Neural crest cell (in vitro differentiated cells): ENCODE results near the gene METTL17. TPM values are rescaled to one million over a fixed set of nuclear protein-coding genes. Genes with fewer than 3 reads are reported as not detected.
"Not testable (repeated sequence)": the region's sequence is repeated elsewhere in the genome, so short reads cannot be mapped to it uniquely, and the experiment has no call there.

ENCODE experiments used
- DNase-seq: peaks from one replicate; pipeline ENCODE4 v3.0.0; 2021; ENCODE audit warnings: low read depth, mixed read lengths, low spot score
- H3K27ac Mint-ChIP-seq: one replicate; pipeline ENCODE4 v1.8.0; 2021; ENCODE audit warnings: mild to moderate bottlenecking, mixed read lengths; ENCODE audit not compliant: unreplicated experiment
- H3K27me3 Mint-ChIP-seq: 2 replicates; pipeline ENCODE4 v1.8.0; 2021; ENCODE audit warnings: low read depth, mild to moderate bottlenecking, mixed read lengths
- H3K36me3 Mint-ChIP-seq: 2 replicates; pipeline ENCODE4 v1.8.0; 2021; ENCODE audit warnings: low read depth, mild to moderate bottlenecking, mixed read lengths
- H3K4me1 Mint-ChIP-seq: 2 replicates; pipeline ENCODE4 v1.8.0; 2021; ENCODE audit warnings: mixed read lengths
- H3K4me3 Mint-ChIP-seq: one replicate; pipeline ENCODE4 v1.8.0; 2021; ENCODE audit warnings: mild to moderate bottlenecking, mixed read lengths
- H3K9me3 Mint-ChIP-seq: 2 replicates; pipeline ENCODE4 v1.8.0; 2021; ENCODE audit warnings: mixed read lengths
- total RNA-seq: library from RNA; stranded (reverse); gene quantifications from 2 replicates; pipeline ENCODE4 v1.2.1, GENCODE V29; 2021
- TF ChIP-seq, protein P1 (sequence below): fragments of 200-600 bp; sonication (generic); conservative IDR thresholded peaks from 2 replicates; pipeline ENCODE4 v1.5.0; 2021; ENCODE audit warnings: antibody characterized with exemption, mild to moderate bottlenecking

The METTL17 gene
- total RNA-seq, 1 donor from 2014 or later: 86.5 TPM

DNA sequence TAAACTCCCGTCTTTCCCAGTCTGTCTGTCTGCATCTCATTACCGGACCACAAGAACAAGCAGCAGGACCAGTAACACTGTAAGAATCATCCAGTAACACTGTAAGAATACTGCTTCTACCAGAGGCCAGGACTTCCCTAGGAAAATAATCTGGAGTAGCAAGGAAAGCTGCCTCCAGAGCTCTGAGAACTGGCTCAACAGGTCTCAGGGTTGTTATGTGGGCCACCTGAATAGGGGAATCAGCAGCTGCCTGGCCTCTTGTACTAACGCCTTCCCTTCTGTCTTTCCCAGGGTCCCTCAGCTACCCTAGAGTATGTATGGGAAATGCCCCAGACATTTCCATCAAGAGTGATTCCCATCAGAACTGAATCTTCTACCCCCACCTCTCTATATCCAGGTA, 8.4 kb downstream of the METTL17 start:
- DNase-seq: no peak
- H3K27ac Mint-ChIP-seq: no peak overlapping the region

DNA sequence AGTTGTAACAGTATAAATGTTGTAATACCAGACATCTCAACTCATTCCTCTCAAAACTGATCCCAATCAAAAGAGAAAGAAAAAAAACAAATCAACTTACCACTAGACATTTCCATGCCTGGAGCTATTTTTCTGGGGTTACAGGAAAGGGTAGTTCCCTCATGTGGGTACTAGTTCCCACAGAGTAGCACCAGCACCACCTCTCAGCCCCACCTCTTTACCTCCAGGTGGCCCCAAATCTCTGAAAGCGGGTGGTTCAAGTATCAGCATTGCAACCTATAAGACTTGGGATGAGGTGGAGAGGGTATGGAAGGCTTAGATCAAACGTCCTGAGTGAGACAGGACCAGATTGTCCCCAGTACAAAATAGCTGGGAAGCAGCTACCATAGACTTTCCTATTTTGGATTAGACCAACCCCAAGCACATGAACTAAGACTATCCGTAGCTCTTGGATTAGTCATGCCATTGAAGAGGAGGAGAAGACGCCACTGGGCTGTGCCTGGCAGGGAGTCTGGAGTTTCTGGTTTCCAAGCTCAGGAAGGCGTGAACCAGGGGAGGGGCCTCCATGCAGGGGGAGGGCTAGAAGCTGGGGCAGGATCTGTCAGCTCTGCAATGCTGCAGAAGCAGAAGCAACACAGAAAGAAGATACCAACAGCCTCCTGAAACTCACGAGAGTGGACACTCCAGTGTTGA, 9.0 kb downstream of the METTL17 start, which contains the start of gene SLC39A2:
Gene SLC39A2, plus strand, starts transcription at position 620 of the 693 bp plus-strand sequence. CDS start 154 bp downstream, outside the sequence.
- Mint-ChIP-seq H3K36me3 (peaks cover 9% of the 10 kb centered on the region), H3K4me1 (no peaks in the 10 kb centered on the region), H3K9me3 (no peaks in the 10 kb centered on the region), H3K27me3 (no peaks in the 10 kb centered on the region), H3K4me3 (no peak within 1 kb of the TSS), H3K27ac (peak within 1 kb of the TSS; percentile 19)
- TF ChIP-seq, protein P1, sequence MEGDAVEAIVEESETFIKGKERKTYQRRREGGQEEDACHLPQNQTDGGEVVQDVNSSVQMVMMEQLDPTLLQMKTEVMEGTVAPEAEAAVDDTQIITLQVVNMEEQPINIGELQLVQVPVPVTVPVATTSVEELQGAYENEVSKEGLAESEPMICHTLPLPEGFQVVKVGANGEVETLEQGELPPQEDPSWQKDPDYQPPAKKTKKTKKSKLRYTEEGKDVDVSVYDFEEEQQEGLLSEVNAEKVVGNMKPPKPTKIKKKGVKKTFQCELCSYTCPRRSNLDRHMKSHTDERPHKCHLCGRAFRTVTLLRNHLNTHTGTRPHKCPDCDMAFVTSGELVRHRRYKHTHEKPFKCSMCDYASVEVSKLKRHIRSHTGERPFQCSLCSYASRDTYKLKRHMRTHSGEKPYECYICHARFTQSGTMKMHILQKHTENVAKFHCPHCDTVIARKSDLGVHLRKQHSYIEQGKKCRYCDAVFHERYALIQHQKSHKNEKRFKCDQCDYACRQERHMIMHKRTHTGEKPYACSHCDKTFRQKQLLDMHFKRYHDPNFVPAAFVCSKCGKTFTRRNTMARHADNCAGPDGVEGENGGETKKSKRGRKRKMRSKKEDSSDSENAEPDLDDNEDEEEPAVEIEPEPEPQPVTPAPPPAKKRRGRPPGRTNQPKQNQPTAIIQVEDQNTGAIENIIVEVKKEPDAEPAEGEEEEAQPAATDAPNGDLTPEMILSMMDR: no peak
- DNase-seq: no peak

More for the DNA sequence above, 8.4 kb downstream of the METTL17 start:
- Mint-ChIP-seq H3K4me1 (no peaks in the 10 kb centered on the region), H3K4me3 (no peak overlapping the region), H3K36me3 (peaks cover 10% of the 10 kb centered on the region), H3K9me3 (no peaks in the 10 kb centered on the region), H3K27me3 (no peaks in the 10 kb centered on the region)
- TF ChIP-seq, protein P1: no peak

DNA sequence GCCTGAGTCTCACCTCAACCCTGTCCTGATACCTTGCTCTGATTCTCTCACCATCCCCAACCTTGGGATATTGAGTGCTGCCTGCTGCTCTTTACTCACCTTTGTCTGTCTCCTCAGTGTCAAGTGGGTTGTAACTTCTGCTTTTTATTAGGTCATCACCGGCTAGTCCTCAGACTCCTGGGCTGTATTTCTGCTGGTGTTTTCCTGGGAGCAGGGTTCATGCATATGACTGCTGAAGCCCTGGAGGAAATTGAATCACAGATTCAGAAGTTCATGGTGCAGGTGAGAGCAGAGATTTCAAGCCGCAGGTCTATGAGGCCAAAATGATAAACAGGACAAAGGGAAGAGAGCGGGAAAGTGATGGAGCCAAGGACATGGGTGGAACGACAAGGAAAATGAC, 9.8 kb downstream of the METTL17 start:
- H3K36me3 Mint-ChIP-seq: peaks cover 4% of the 10 kb centered on the region
- peak overlapping the region; percentile 19 for H3K27ac Mint-ChIP-seq
- no peaks in the 10 kb centered on the region for H3K9me3 Mint-ChIP-seq
- H3K4me3 Mint-ChIP-seq: no peak overlapping the region
- H3K4me1 Mint-ChIP-seq: peaks cover 4% of the 10 kb centered on the region
- TF ChIP-seq, protein P1: no peak
- no peak for DNase-seq
- H3K27me3 Mint-ChIP-seq: no peaks in the 10 kb centered on the region

DNA sequence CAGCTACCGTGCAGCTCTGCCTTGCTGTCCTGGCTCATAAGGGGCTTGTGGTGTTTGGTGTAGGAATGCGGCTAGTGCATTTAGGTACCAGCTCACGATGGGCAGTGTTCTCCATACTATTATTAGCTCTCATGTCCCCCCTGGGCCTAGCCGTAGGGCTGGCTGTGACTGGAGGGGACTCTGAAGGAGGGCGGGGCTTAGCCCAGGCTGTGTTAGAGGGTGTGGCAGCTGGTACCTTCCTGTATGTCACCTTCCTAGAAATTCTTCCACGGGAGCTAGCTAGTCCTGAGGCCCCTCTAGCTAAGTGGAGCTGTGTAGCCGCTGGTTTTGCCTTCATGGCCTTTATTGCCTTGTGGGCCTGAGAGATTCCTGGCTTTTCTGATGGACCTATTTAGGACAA, 11.4 kb downstream of the METTL17 start:
- TF ChIP-seq, protein P1: no peak
- no peaks in the 10 kb centered on the region for H3K36me3 Mint-ChIP-seq
- no peaks in the 10 kb centered on the region for H3K9me3 Mint-ChIP-seq
- peaks cover 4% of the 10 kb centered on the region for H3K4me1 Mint-ChIP-seq
- no peak overlapping the region for H3K27ac Mint-ChIP-seq
- no peak overlapping the region for H3K4me3 Mint-ChIP-seq
- no peaks in the 10 kb centered on the region for H3K27me3 Mint-ChIP-seq
- no peak for DNase-seq

DNA sequence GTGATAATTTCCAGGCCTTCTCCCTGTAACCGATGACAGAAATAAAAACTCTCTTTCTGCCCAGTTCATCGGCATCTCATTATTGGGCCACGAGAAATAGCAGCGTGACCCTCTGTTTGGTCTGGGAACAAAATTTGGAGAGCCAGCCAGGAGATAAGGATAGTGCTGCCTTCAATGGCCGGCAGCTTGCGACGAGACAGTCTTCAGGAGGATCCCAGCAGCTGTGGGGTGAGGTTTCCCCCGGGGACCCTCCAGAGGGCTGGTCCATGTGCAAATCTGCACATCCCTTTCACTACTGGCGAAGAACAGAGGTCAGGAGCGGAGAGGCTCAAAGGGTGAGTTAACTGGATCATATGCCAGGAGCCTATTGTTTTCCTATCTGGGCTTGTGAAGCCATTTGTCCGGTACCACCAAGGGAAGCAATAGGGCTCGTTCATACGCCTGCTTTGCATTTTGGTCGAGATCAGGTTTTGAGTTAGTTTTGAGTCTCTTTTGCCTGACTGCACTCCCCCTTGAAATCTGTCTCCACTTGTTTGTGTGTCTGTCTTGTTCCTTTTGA, 14.1 kb downstream of the METTL17 start:
- H3K4me3 Mint-ChIP-seq: no peak overlapping the region
- H3K4me1 Mint-ChIP-seq: peaks cover 4% of the 10 kb centered on the region
- DNase-seq: no peak
- H3K27me3 Mint-ChIP-seq: no peaks in the 10 kb centered on the region
- H3K36me3 Mint-ChIP-seq: no peaks in the 10 kb centered on the region
- H3K27ac Mint-ChIP-seq: peak overlapping the region; percentile 72
- H3K9me3 Mint-ChIP-seq: no peaks in the 10 kb centered on the region
- TF ChIP-seq, protein P1: no peak

DNA sequence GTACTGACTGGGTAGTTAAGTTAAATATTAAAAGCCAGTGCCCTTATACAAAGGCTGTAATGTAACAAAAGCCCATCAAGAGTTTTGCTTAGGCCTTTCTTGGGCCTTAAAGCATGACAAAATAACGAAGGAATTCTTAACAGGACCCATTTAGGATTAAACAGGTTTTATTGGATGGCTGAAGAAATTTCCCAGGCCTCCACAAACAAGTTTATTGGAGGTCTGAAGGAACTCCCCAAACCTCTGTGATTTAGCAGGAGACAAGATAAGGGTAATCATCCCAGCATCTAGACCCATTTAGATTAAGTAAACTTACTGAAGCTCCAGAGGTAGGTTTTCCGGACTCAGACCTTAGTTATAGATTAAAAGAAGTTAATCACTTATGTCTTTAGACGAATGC, 19.9 kb downstream of the METTL17 start:
- not testable (repeated sequence) for H3K4me3 Mint-ChIP-seq, H3K9me3 Mint-ChIP-seq, H3K27ac Mint-ChIP-seq, DNase-seq, H3K36me3 Mint-ChIP-seq
- H3K27me3 Mint-ChIP-seq: peaks cover 23% of the 10 kb centered on the region
- H3K4me1 Mint-ChIP-seq: peaks cover 11% of the 10 kb centered on the region
